ENCODE measurements around the gene THBS4.

- TF ChIP-seq ZNF274 (IDR thresholded peaks at IDR 0.05; ENCODE audit: low read depth, low read length) (no peak), SUZ12 (IDR thresholded peaks at IDR 0.05; ENCODE audit: extremely low read depth, insufficient read depth, insufficient read length) (no peak), YY1 (IDR thresholded peaks at IDR 0.05; ENCODE audit: insufficient read depth, insufficient read length) (no peak)
Observed at GRCh38 chr5:80033513-80033912, 1.6 kb upstream of the THBS4 start.

Measured in NT2/D1 (cell line).